BJ (cell line): ENCODE results near the gene CPS1. TPM values are rescaled to one million over a fixed set of nuclear protein-coding genes. Genes with fewer than 3 reads are reported as not detected.

Experiments
- CTCF ChIA-PET: fragments of 350-600 bp; formaldehyde crosslinking; extraction: SDS; loops from one replicate; lab custom pipeline; 2021; ENCODE audit warnings: antibody characterized with exemption, inconsistent platforms; lab: Yijun Ruan, JAX
- POLR2A ChIA-PET: fragments of 300-600 bp; sonication (Branson Sonifier 250); formaldehyde crosslinking; extraction: SDS; loops from one replicate; lab custom pipeline; 2021; ENCODE audit warnings: antibody characterized with exemption; lab: Charles Lee
- DNase-seq: peaks from one replicate; pipeline ENCODE4 v3.0.0-alpha.2; 2011; ENCODE audit warnings: low read depth
- H3K27me3 ChIP-seq: 2 replicates; pipeline ENCODE4 v1.6.0; 2011; ENCODE audit warnings: low read length; ENCODE audit not compliant: control insufficient read depth, insufficient read depth
- H3K36me3 ChIP-seq: 2 replicates; pipeline ENCODE4 v1.5.1; 2011; ENCODE audit warnings: low read length; ENCODE audit not compliant: control insufficient read depth, insufficient read depth
- H3K4me3 ChIP-seq: 2 replicates; pipeline ENCODE4 v1.5.1; 2011; ENCODE audit warnings: low read depth, mild to moderate bottlenecking, control low read depth, low read length
- CTCF ChIP-seq: IDR thresholded peaks from 2 replicates; pipeline ENCODE4 v1.5.1; 2011; ENCODE audit warnings: low read depth, mild to moderate bottlenecking, control low read depth, inconsistent platforms, low read length, moderate library complexity; ENCODE audit not compliant: insufficient read depth
- polyA plus RNA-seq: library from polyadenylated mRNA; depleted of rRNA; stranded (reverse); fragments of >200 nt; gene quantifications from 2 replicates; pipeline ENCODE4 v1.2.3, GENCODE V29; 2011

Gene CPS1
- polyA plus RNA-seq, 1 experiment: 10.9 TPM

- H3K36me3 ChIP-seq: no peaks in the 10 kb centered on the region
- H3K27me3 ChIP-seq: no peaks in the 10 kb centered on the region
- TF ChIP-seq CTCF: no peak
- ChIA-PET CTCF (interaction anchor here (0.8 to 1.5 kb wide), 2 partner anchors 12 to 34 kb away, joined by 3 read pairs; no protein-coding TSS in a partner anchor), POLR2A (no interaction called here)
- no peak overlapping the region for H3K4me3 ChIP-seq
- no peak for DNase-seq
These were observed 116.7 kb downstream of the CPS1 start for GRCh38 chr2:210673117-210673516.

- ChIA-PET CTCF (no interaction called here), POLR2A (no interaction called here)
- Histone ChIP-seq H3K27me3 (no peaks in the 10 kb centered on the region), H3K36me3 (no peaks in the 10 kb centered on the region), H3K4me3 (no peak overlapping the region)
- TF ChIP-seq CTCF: no peak
- no peak for DNase-seq
These were observed 119.7 kb downstream of the CPS1 start for GRCh38 chr2:210676067-210676466.

- ChIA-PET CTCF (no interaction called here), POLR2A (no interaction called here)
- DNase-seq: no peak
- no peaks in the 10 kb centered on the region for H3K36me3 ChIP-seq
- TF ChIP-seq CTCF: no peak
- H3K4me3 ChIP-seq: no peak overlapping the region
- no peaks in the 10 kb centered on the region for H3K27me3 ChIP-seq
These were observed 125.1 kb downstream of the CPS1 start for GRCh38 chr2:210681491-210681890.

GRCh38 chr2:210686401-210686800 is 130.0 kb downstream of the CPS1 start:
- H3K36me3 ChIP-seq: no peaks in the 10 kb centered on the region
- POLR2A ChIA-PET: no interaction called here
- no peak overlapping the region for H3K4me3 ChIP-seq
- CTCF ChIA-PET: no interaction called here
- no peak for TF ChIP-seq CTCF
- no peak for DNase-seq
- no peaks in the 10 kb centered on the region for H3K27me3 ChIP-seq

GRCh38 chr2:210687786-210688470 is 131.5 kb downstream of the CPS1 start:
- POLR2A ChIA-PET: no interaction called here
- H3K27me3 ChIP-seq: no peaks in the 10 kb centered on the region
- no peak overlapping the region for H3K4me3 ChIP-seq
- CTCF ChIA-PET: interaction anchor here (0.7 kb wide), 1 partner anchor 29 kb away, joined by 3 read pairs; no protein-coding TSS in a partner anchor
- no peak for TF ChIP-seq CTCF
- no peak for DNase-seq
- H3K36me3 ChIP-seq: no peaks in the 10 kb centered on the region
